ENCODE results near the gene SNX19. TPM values are rescaled to one million over a fixed set of nuclear protein-coding genes. Genes with fewer than 3 reads are reported as not detected.

SNX19 gene
- total RNA-seq, 3 donors from 2014 or later, result 91.0 to 119 (median 100) TPM

DNA sequence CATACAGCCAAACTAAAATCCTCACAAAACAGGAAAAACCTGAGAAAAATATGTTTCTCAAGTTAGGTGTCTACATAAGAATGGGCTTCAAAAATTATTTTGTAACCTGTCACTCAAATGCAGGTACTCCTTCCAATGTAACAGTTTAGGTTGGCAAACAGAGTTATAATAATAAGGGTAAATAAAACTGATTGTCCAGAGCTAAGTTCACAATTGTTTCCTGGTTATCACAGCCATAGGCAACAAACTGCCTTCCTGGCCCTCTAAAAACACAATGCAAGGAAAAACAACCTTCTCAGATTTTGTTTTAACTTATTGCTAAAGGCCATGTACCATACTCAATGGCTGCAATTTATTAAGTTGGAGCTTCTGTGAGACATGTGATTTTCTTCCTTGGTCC lies 36.4 kb downstream of the SNX19 start:
- Histone ChIP-seq H3K4me1 (no peaks in the 10 kb centered on the region), H3K36me3 (no peaks in the 10 kb centered on the region), H3K27ac (no peak overlapping the region), H3K27me3 (no peaks in the 10 kb centered on the region), H3K9me3 (no peaks in the 10 kb centered on the region), H3K4me3 (no peak overlapping the region)
- intact Hi-C loops (cut with DNase I; ENCODE audit: low total_unique reads), result no loop called here
- no peak for DNase-seq (ENCODE audit: low spot score in 2 of 2)
- TF ChIP-seq, protein P1, sequence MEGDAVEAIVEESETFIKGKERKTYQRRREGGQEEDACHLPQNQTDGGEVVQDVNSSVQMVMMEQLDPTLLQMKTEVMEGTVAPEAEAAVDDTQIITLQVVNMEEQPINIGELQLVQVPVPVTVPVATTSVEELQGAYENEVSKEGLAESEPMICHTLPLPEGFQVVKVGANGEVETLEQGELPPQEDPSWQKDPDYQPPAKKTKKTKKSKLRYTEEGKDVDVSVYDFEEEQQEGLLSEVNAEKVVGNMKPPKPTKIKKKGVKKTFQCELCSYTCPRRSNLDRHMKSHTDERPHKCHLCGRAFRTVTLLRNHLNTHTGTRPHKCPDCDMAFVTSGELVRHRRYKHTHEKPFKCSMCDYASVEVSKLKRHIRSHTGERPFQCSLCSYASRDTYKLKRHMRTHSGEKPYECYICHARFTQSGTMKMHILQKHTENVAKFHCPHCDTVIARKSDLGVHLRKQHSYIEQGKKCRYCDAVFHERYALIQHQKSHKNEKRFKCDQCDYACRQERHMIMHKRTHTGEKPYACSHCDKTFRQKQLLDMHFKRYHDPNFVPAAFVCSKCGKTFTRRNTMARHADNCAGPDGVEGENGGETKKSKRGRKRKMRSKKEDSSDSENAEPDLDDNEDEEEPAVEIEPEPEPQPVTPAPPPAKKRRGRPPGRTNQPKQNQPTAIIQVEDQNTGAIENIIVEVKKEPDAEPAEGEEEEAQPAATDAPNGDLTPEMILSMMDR (IDR thresholded peaks at IDR 0.05), result no peak
- TF ChIP-seq POLR2AphosphoS5 (IDR thresholded peaks at IDR 0.05) (no peak), POLR2A (IDR thresholded peaks at IDR 0.05) (no peak)

- DNase-seq (ENCODE audit: low spot score in 2 of 2), result no peak
- no peak for TF ChIP-seq POLR2AphosphoS5 (IDR thresholded peaks at IDR 0.05)
- TF ChIP-seq, protein P1 (IDR thresholded peaks at IDR 0.05), result no peak
- no peak for TF ChIP-seq POLR2A (IDR thresholded peaks at IDR 0.05)
- Histone ChIP-seq H3K36me3 (no peaks in the 10 kb centered on the region), H3K4me3 (no peak overlapping the region), H3K27ac (peak overlapping the region in 1 of 2 donors; percentile 44), H3K27me3 (no peaks in the 10 kb centered on the region), H3K9me3 (no peaks in the 10 kb centered on the region), H3K4me1 (no peaks in the 10 kb centered on the region)
- intact Hi-C loops (cut with DNase I; ENCODE audit: low total_unique reads), result no loop called here
Measured at GRCh38 chr11:130876931-130877915, 39.1 kb downstream of the SNX19 start.

DNA sequence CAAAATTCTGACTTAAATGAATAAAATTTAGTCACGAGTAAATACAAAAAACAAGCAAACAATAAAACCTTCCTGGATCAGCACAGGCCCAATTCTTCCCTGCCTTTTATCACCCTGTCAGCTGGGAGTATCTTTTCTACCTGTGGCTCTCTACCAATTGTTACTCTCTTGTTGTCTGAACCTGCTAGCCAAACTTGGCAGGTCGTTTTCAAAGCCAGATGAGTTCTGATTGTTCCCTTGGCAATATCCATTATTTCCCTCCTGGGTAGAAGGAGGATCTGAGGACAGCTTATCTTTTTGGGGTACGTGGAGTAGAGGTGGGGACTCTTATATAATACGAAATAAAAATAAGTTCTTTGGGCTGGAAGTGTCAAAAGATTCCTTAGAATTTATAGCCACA lies 40.2 kb downstream of the SNX19 start:
- Histone ChIP-seq H3K36me3 (no peaks in the 10 kb centered on the region), H3K4me3 (no peak overlapping the region), H3K27me3 (no peaks in the 10 kb centered on the region), H3K27ac (no peak overlapping the region), H3K4me1 (no peaks in the 10 kb centered on the region), H3K9me3 (no peaks in the 10 kb centered on the region)
- TF ChIP-seq POLR2A (IDR thresholded peaks at IDR 0.05), result no peak
- no peak for TF ChIP-seq POLR2AphosphoS5 (IDR thresholded peaks at IDR 0.05)
- TF ChIP-seq, protein P1 (IDR thresholded peaks at IDR 0.05), result no peak
- DNase-seq (ENCODE audit: low spot score in 2 of 2), result no peak
- intact Hi-C loops (cut with DNase I; ENCODE audit: low total_unique reads), result no loop called here

- TF ChIP-seq POLR2AphosphoS5 (IDR thresholded peaks at IDR 0.05) (no peak), POLR2A (IDR thresholded peaks at IDR 0.05) (no peak)
- TF ChIP-seq, protein P1 (IDR thresholded peaks at IDR 0.05), result no peak
- Histone ChIP-seq H3K36me3 (no peaks in the 10 kb centered on the region), H3K4me1 (no peaks in the 10 kb centered on the region), H3K27me3 (no peaks in the 10 kb centered on the region), H3K9me3 (no peaks in the 10 kb centered on the region), H3K4me3 (no peak overlapping the region), H3K27ac (no peak overlapping the region)
- DNase-seq (ENCODE audit: low spot score in 2 of 2), result no peak
- intact Hi-C loops (cut with DNase I; ENCODE audit: low total_unique reads), result no loop called here
Measured at GRCh38 chr11:130874955-130875531, 41.2 kb downstream of the SNX19 start.

DNA sequence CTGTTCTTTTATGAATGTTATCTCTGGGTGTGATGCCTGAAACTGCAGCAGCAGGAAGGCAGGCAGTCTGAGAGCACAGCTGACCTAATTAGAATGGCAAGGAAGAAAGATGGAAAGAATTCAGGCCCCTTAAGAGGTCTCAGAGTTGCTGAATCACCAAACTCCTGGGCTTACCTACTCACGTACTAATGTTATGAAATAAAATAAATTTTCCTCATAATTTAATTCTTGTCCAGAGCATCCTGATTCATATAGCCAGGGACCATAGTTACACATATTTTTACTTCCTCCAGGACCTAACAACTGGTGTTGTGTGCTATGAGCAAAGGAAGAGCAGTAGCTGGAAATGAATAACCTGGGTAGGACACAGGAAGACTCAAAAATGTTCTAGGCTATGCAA lies 41.9 kb downstream of the SNX19 start:
- H3K9me3 ChIP-seq, result no peaks in the 10 kb centered on the region
- no peaks in the 10 kb centered on the region for H3K36me3 ChIP-seq
- intact Hi-C loops (cut with DNase I; ENCODE audit: low total_unique reads), result no loop called here
- H3K27me3 ChIP-seq, result no peaks in the 10 kb centered on the region
- no peak overlapping the region for H3K27ac ChIP-seq
- no peak for DNase-seq (ENCODE audit: low spot score in 2 of 2)
- no peak overlapping the region for H3K4me3 ChIP-seq
- H3K4me1 ChIP-seq, result no peaks in the 10 kb centered on the region
- TF ChIP-seq POLR2AphosphoS5 (IDR thresholded peaks at IDR 0.05), result no peak
- no peak for TF ChIP-seq POLR2A (IDR thresholded peaks at IDR 0.05)
- TF ChIP-seq, protein P1 (IDR thresholded peaks at IDR 0.05), result no peak
